Esophagus squamous epithelium (tissue), 5 donors: ENCODE data around the gene CORO7. TPM values are rescaled to one million over a fixed set of nuclear protein-coding genes. Genes with fewer than 3 reads are reported as not detected.

Experiments used
- DNase-seq: peaks from one replicate; lab custom pipeline; 2025; lab: John Stamatoyannopoulos, UW
- H3K27ac ChIP-seq, 4 donors: fragments of 200-600 bp; sonication (generic); one replicate each; pipeline ENCODE4 v1.5.1; 2016 to 2019; ENCODE audit warnings: mild to moderate bottlenecking in 1 of 4
- H3K27me3 ChIP-seq, 4 donors: fragments of 200-600 bp; sonication (generic); 1 replicate in 3 of 4; 2 replicates in 1 of 4; pipeline versions ENCODE4 v1.5.1 to v1.6.0; 2017 to 2021; ENCODE audit warnings: antibody characterized with exemption in 1 of 4
- H3K36me3 ChIP-seq, 3 donors: fragments of 200-600 bp; sonication (generic); one replicate each; pipeline ENCODE4 v1.5.1; 2016 to 2019
- H3K4me1 ChIP-seq, 3 donors: fragments of 200-600 bp; sonication (generic); one replicate each; pipeline ENCODE4 v1.5.1; 2017 to 2019
- H3K4me3 ChIP-seq, 4 donors: fragments of 200-600 bp; sonication (generic); 1 replicate in 3 of 4; 2 replicates in 1 of 4; pipeline ENCODE4 v1.5.1; 2016 to 2019; ENCODE audit warnings: mild to moderate bottlenecking in 2 of 4, moderate library complexity in 1 of 4
- H3K9me3 ChIP-seq, 3 donors: fragments of 200-600 bp; sonication (generic); one replicate each; pipeline ENCODE4 v1.5.1; 2016 to 2019
- POLR2A ChIP-seq, 4 donors: fragments of 450-650 bp; IDR thresholded peaks; one replicate each; pipeline ENCODE4 v1.6.1; 2017; ENCODE audit warnings: antibody characterized with exemption in 4 of 4, mild to moderate bottlenecking in 4 of 4, moderate library complexity in 3 of 4
- WGBS, 2 donors: methylation state at CpG; one replicate each; pipeline ENCODE4 v1.1.5; 2018; 5-methylcytosine and 5-hydroxymethylcytosine counted together
- intact Hi-C: fragments of 100-400 bp; cut with DNase I; formaldehyde crosslinking; loops from one replicate; pipeline ENCODE4 v1.15.0; 2022
- total RNA-seq, 4 donors: library from RNA; depleted of rRNA; stranded (reverse); fragments of >200 nt; gene quantifications; one replicate each; pipeline ENCODE4 v1.1.0, GENCODE V29; 2016
- TF ChIP-seq, protein P1 (sequence below), 6 experiments: fragments of 450-650 bp in 4 of 6; fragments of 200-600 bp in 2 of 6; sonication (generic) in 2 of 6; IDR thresholded peaks; one replicate each; pipeline ENCODE4 v1.5.1; 2016 to 2019; ENCODE audit warnings: antibody characterized with exemption in 6 of 6, mild to moderate bottlenecking in 4 of 6, moderate library complexity in 4 of 6
- donor health status: DM: yes; HTN: yes; CAD: no.

Gene CORO7
- total RNA-seq, 4 donors from 2014 or later, result 15.8 to 25.9 (median 17.8) TPM

DNA sequence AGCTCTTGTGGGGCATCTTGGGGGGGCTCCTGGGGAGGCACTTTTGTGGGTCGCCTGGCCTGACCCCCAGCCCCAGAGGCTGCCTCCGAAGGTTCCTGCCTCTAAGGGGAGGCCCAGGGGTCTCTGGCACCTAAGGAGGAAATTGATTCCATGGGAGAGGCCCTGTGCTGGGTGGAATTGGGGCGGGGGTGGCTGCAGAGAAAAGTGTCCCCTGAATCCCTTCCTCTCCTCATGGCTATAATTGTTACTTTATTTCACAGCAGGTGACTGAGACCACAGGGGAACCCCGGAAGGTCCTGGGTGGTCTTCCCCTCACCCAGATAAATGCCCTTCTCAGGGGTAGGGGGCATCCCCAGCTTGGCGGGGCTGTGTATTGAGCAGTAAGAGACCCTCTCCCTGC, 97.4 kb downstream of the CORO7 start:
- peaks cover 0 to 51% (median 2%) of the 10 kb centered on the region in 4 donors for H3K27me3 ChIP-seq
- 82 to 100% methylated on average over 1 to 2 of the region's 5 CpGs for WGBS, 2 donors
- peak overlapping the region in 3 of 4 donors; percentile 71 to 98 (median 86) for H3K27ac ChIP-seq
- TF ChIP-seq, protein P1, sequence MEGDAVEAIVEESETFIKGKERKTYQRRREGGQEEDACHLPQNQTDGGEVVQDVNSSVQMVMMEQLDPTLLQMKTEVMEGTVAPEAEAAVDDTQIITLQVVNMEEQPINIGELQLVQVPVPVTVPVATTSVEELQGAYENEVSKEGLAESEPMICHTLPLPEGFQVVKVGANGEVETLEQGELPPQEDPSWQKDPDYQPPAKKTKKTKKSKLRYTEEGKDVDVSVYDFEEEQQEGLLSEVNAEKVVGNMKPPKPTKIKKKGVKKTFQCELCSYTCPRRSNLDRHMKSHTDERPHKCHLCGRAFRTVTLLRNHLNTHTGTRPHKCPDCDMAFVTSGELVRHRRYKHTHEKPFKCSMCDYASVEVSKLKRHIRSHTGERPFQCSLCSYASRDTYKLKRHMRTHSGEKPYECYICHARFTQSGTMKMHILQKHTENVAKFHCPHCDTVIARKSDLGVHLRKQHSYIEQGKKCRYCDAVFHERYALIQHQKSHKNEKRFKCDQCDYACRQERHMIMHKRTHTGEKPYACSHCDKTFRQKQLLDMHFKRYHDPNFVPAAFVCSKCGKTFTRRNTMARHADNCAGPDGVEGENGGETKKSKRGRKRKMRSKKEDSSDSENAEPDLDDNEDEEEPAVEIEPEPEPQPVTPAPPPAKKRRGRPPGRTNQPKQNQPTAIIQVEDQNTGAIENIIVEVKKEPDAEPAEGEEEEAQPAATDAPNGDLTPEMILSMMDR (IDR thresholded peaks at IDR 0.05), result no peak
- no peak for TF ChIP-seq POLR2A (IDR thresholded peaks at IDR 0.05)
- DNase-seq, result no peak
- H3K9me3 ChIP-seq, result no peaks in the 10 kb centered on the region
- intact Hi-C loops, result no loop called here
- no peak overlapping the region for H3K4me3 ChIP-seq
- peaks cover 61 to 96% (median 66%) of the 10 kb centered on the region in 3 donors for H3K4me1 ChIP-seq
- no peaks in the 10 kb centered on the region for H3K36me3 ChIP-seq

DNA sequence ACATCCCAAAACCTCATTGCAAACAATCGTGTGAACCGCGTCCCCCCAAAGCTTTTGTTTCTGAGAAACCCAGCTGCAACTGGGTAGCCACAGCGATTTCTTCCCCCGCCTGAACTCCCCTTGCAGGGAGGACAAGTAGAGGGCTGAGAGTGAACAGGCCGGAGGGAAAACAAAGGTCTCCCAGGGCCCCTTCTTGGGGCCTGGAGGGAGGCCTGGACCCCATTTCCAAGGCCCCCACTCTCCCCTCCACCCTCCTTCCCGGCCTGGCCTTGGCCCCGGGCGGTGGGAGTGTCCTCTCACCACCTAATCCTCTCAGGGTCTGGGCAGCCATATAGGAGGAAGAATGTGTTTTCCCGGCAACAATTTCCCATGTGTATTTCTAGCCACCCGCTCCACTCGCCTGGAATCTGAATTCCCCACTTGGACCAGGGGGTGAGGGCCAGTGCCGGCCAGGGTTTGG, 97.9 kb downstream of the CORO7 start:
- DNase-seq, result no peak
- H3K4me1 ChIP-seq, result peaks cover 58 to 96% (median 61%) of the 10 kb centered on the region in 3 donors

DNA sequence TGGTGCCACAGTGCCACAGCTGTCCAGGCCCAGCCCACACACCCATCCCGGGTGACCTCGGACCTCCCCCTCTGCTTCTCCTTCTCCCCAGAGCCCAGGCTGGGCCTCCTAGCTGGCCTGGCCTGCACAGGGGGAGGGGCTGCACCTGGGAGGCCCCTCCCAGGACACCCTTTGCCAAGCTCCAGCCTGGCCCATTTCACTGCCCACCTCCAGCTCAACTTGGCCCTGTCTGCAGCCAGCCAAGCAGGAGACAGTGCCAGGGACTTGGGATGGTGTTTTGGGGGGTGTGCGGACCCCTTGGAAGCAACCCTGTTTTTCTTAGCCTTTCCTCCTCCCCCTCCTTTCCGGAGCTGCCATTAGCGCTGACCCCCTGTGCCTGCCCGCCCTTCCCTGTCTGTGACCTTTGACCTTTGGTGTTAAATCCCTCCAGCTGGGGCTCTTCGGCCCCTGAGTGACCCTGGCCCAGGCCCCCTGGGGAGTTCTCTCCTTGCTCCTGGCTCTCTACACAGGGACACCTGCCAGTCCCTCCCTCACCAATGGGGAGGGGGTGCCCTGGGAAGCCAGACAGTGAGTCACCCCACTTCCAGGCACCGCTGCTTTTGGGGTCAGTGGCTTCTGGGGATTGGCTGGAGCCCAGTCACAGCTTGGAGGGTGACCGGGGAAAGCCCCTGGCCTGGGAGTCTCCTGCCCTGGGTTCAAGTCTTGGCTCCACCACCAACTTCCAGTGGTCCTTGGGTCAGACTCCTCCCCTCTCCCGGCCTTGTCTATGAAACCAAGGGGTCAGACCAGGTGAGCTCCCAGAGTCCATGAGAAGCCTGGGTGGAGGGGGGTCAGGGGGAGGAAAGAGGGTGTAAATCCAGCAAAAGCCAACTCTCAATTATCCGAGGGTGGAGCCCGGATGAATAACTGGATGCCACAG, 98.6 kb downstream of the CORO7 start:
- TF ChIP-seq POLR2A (IDR thresholded peaks at IDR 0.05), result no peak
- TF ChIP-seq, protein P1 (IDR thresholded peaks at IDR 0.05), result no peak
- Histone ChIP-seq H3K9me3 (no peaks in the 10 kb centered on the region), H3K36me3 (no peaks in the 10 kb centered on the region), H3K27me3 (peaks cover 0 to 61% (median 2%) of the 10 kb centered on the region in 4 donors), H3K4me3 (peak overlapping the region in 3 of 4 donors; percentile 47 to 89 (median 74)), H3K4me1 (peaks cover 51 to 91% (median 55%) of the 10 kb centered on the region in 3 donors), H3K27ac (peak overlapping the region; percentile 14 to 98 (median 78))
- no peak for DNase-seq
- WGBS, 2 donors, result 44 to 100% methylated on average over 1 to 3 of the region's 12 CpGs
- intact Hi-C loops, result no loop called here

More for the DNA sequence above, 97.9 kb downstream of the CORO7 start:
- TF ChIP-seq POLR2A (IDR thresholded peaks at IDR 0.05), result no peak
- TF ChIP-seq, protein P1 (IDR thresholded peaks at IDR 0.05), result no peak
- H3K4me3 ChIP-seq, result no peak overlapping the region
- peaks cover 0 to 56% (median 2%) of the 10 kb centered on the region in 4 donors for H3K27me3 ChIP-seq
- peak overlapping the region in 3 of 4 donors; percentile 71 to 98 (median 86) for H3K27ac ChIP-seq
- no peaks in the 10 kb centered on the region for H3K9me3 ChIP-seq
- WGBS, 2 donors, result 58 to 71% methylated on average over 9 of the region's 13 CpGs
- no peaks in the 10 kb centered on the region for H3K36me3 ChIP-seq
- intact Hi-C loops, result no loop called here

DNA sequence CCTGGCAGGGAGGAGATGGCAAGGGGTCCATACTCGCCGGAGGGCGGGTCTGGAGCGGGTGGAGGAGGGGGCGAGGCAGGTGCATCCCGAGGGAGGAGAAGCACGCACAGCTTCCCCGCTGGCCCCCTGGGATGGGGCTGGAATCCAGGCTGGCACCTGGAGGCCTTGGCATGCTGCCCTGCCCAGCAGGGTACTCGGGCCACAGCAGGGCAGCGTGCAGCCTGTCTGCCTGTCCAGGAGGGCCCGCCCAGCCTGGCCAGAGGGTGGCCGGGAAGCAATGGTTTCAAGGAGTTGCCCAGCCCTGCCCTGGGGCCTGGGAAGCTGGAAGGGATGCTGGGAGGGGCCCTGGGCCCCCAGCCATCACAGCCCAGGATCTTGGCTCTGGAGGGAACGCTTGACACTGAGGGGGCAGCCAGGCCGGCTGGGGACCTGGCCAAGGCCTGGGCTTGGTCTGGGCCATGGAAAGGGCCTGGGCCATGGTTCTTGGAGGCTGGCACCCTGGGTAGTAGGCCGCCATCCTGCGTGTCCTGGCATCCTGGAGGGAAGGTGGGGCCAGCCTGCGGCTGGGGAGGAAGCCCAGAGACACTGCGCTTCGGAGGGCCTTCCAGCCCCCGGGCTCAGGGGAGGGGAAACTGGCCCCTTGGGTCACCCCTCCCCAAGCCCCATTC, 99.4 kb downstream of the CORO7 start:
- Histone ChIP-seq H3K4me1 (peaks cover 50 to 83% (median 55%) of the 10 kb centered on the region in 3 donors), H3K9me3 (no peaks in the 10 kb centered on the region), H3K36me3 (no peaks in the 10 kb centered on the region), H3K27ac (peak overlapping the region; percentile 71 to 98 (median 80)), H3K4me3 (peak overlapping the region; percentile 47 to 89 (median 60)), H3K27me3 (peaks cover 0 to 61% (median 2%) of the 10 kb centered on the region in 4 donors)
- 0 to 9% methylated on average over 1 to 7 of the region's 20 CpGs for WGBS, 2 donors
- TF ChIP-seq POLR2A (IDR thresholded peaks at IDR 0.05), result no peak
- TF ChIP-seq, protein P1 (IDR thresholded peaks at IDR 0.05), result no peak
- no peak for DNase-seq
- intact Hi-C loops, result no loop called here
